ENCODE results near the gene GPR153. TPM values are rescaled to one million over a fixed set of nuclear protein-coding genes. Genes with fewer than 3 reads are reported as not detected.
A peak's percentile ranks its signal among the peaks of the same experiment; 100 is the strongest.

Gene GPR153
- total and polyA plus RNA-seq, 2 donors: 12.2 to 12.9 TPM

- no peak for DNase-seq (ENCODE audit: extremely low spot score)
- H3K4me3 ChIP-seq (ENCODE audit: low read depth, low read length): no peak overlapping the region
Observed at GRCh38 chr1:6257541-6258069, 3.3 kb downstream of the GPR153 start.

DNA sequence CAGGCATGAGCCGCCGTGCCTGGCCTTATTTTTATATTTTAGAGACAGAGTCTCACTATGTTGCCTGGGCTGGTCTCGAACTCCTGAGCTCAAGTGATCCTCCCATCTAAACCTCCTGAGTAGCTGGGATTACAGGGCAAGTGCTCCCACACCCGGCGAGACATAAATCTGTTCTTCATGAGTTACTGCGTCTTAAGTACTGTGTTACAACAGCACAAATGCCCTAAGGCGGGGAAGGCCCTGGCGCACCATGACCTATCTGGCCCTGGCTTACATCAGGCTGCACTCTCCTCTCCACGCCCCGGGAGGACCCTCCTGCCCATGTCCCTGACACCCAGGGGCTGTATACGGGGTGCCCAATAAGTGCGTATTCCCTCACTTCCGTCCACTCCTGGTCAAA lies 4.3 kb downstream of the GPR153 start:
- WGBS: 86% methylated on average over 13 of the region's 13 CpGs
- H3K4me3 ChIP-seq (ENCODE audit: low read depth, low read length): no peak overlapping the region
- no peak overlapping the region for H3K27ac ChIP-seq (ENCODE audit: low read depth)
- DNase-seq (ENCODE audit: extremely low spot score): no peak
- no peaks in the 10 kb centered on the region for H3K36me3 ChIP-seq (ENCODE audit: insufficient read depth)
- H3K4me1 ChIP-seq (ENCODE audit: insufficient read depth): no peaks in the 10 kb centered on the region

More at GRCh38 chr1:6257541-6258069, 3.3 kb downstream of the GPR153 start:
- Histone ChIP-seq H3K36me3 (ENCODE audit: insufficient read depth) (no peaks in the 10 kb centered on the region), H3K27ac (ENCODE audit: low read depth) (no peak overlapping the region), H3K4me1 (ENCODE audit: insufficient read depth) (no peaks in the 10 kb centered on the region)
- WGBS: 91% methylated on average over 8 of the region's 8 CpGs

- no peak for DNase-seq (ENCODE audit: extremely low spot score)
- Histone ChIP-seq H3K36me3 (ENCODE audit: insufficient read depth) (no peaks in the 10 kb centered on the region), H3K27ac (ENCODE audit: low read depth) (no peak overlapping the region), H3K4me1 (ENCODE audit: insufficient read depth) (no peaks in the 10 kb centered on the region), H3K4me3 (ENCODE audit: low read depth, low read length) (no peak overlapping the region)
- WGBS: 93% methylated on average over 16 of the region's 16 CpGs
Observed at GRCh38 chr1:6254691-6255090, 6.2 kb downstream of the GPR153 start.

DNA sequence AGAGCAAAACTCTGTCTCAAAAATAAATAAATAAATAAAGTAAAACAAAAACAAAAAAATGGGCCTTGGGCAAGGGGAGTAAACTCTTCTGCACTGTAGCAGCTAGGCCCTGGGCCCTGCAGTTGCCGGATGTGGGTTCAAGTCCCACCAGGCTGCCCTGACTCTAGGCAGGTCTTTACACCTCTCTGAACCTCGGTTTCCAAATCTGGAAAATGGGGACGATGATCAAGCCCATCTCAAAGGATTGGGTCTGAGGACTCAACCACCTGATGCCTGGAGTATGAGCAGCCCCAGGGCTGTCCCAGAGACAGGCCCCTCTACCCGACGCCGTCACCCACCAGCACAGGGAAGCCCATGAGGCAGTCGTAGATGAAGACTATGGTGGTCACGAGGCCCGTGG lies 7.5 kb downstream of the GPR153 start:
- Histone ChIP-seq H3K4me1 (ENCODE audit: insufficient read depth) (no peaks in the 10 kb centered on the region), H3K36me3 (ENCODE audit: insufficient read depth) (no peaks in the 10 kb centered on the region), H3K4me3 (ENCODE audit: low read depth, low read length) (no peak overlapping the region), H3K27ac (ENCODE audit: low read depth) (no peak overlapping the region)
- no peak for DNase-seq (ENCODE audit: extremely low spot score)
- WGBS: 96% methylated on average over 9 of the region's 9 CpGs

DNA sequence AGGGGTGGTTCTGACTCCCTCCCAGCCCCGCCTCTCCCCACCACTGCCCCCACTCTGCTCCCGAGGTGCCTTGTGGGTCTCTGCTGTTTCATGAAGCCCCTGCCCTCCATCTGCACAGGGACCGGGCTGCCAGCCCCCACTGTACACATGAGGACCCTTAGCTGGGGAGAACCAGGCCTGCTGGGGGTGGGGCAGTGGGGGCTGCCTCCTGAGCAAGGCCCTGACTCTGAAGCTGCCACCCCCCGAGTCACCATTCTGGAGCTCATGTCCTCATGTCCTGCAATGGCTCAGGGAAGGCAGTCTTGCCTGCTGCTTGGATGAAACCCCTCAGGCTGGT lies 8.6 kb downstream of the GPR153 start:
- Histone ChIP-seq H3K4me3 (ENCODE audit: low read depth, low read length) (no peak overlapping the region), H3K27ac (ENCODE audit: low read depth) (no peak overlapping the region), H3K36me3 (ENCODE audit: insufficient read depth) (no peaks in the 10 kb centered on the region), H3K4me1 (ENCODE audit: insufficient read depth) (no peaks in the 10 kb centered on the region)
- WGBS: 89% methylated on average over 4 of the region's 4 CpGs
- no peak for DNase-seq (ENCODE audit: extremely low spot score)

- no peaks in the 10 kb centered on the region for H3K36me3 ChIP-seq (ENCODE audit: insufficient read depth)
- no peaks in the 10 kb centered on the region for H3K4me1 ChIP-seq (ENCODE audit: insufficient read depth)
- H3K27ac ChIP-seq (ENCODE audit: low read depth): no peak overlapping the region
- DNase-seq (ENCODE audit: extremely low spot score): no peak
- WGBS: 86% methylated on average over 15 of the region's 15 CpGs
- no peak overlapping the region for H3K4me3 ChIP-seq (ENCODE audit: low read depth, low read length)
Observed at GRCh38 chr1:6251681-6252373, 9.1 kb downstream of the GPR153 start.

GRCh38 chr1:6251233-6251632 lies 9.7 kb downstream of the GPR153 start:
- Histone ChIP-seq H3K4me1 (ENCODE audit: insufficient read depth) (no peaks in the 10 kb centered on the region), H3K27ac (ENCODE audit: low read depth) (no peak overlapping the region), H3K36me3 (ENCODE audit: insufficient read depth) (no peaks in the 10 kb centered on the region), H3K4me3 (ENCODE audit: low read depth, low read length) (no peak overlapping the region)
- WGBS: 88% methylated on average over 19 of the region's 19 CpGs
- no peak for DNase-seq (ENCODE audit: extremely low spot score)

GRCh38 chr1:6249739-6250689 lies 10.9 kb downstream of the GPR153 start:
- Histone ChIP-seq H3K4me3 (ENCODE audit: low read depth, low read length) (no peak overlapping the region), H3K36me3 (ENCODE audit: insufficient read depth) (no peaks in the 10 kb centered on the region), H3K4me1 (ENCODE audit: insufficient read depth) (no peaks in the 10 kb centered on the region), H3K27ac (ENCODE audit: low read depth) (no peak overlapping the region)
- WGBS: 22% methylated on average over 71 of the region's 71 CpGs
- DNase-seq (ENCODE audit: extremely low spot score): no peak

DNA sequence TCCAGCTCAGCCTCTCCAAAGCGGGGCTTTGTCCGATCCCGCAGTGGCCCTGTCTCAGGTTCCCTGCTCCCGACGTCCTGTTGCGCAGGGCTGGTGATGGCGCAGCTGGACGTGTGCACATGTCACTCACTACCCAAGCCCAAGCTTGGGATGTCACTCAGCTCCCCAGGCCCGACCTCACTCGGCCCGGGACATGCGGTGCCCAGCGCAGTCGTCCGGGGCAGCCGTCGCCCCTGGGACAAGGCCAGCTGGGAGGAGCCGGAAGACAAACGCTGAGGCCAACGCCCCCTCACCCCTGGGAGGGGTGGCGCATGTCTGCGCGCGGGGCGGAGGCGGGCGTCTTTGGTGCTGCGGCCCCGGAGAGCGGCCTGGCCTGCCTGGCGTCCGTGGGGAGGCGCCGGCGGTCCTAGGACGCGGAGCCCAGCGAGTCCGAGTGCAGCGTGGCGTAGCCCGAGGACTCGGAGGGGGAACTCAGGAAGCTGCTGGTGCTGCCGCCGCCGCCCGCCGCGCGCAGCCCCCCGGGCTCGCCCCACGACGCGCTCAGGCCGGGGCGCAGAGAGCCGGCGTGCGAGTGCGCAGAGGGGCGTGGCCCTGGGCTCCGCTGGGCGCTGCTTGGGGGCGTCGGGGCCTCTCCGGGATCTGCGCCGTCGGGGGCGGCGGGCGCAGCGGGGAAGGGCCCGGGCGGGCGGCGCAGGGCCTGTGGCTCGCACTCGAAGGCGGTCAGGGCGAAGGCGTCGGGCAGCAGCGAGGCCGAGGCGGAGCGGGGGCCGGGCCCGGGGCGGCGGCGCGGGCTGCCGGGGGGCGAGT lies 11.8 kb downstream of the GPR153 start:
- H3K4me3 ChIP-seq (ENCODE audit: low read depth, low read length): peak overlapping the region; percentile 12
- 5% methylated on average over 95 of the region's 96 CpGs for WGBS
- no peak for DNase-seq (ENCODE audit: extremely low spot score)
- H3K4me1 ChIP-seq (ENCODE audit: insufficient read depth): no peaks in the 10 kb centered on the region
- no peak overlapping the region for H3K27ac ChIP-seq (ENCODE audit: low read depth)
- H3K36me3 ChIP-seq (ENCODE audit: insufficient read depth): no peaks in the 10 kb centered on the region

- no peak overlapping the region for H3K4me3 ChIP-seq (ENCODE audit: low read depth, low read length)
- no peak for DNase-seq (ENCODE audit: extremely low spot score)
- no peaks in the 10 kb centered on the region for H3K4me1 ChIP-seq (ENCODE audit: insufficient read depth)
- no peak overlapping the region for H3K27ac ChIP-seq (ENCODE audit: low read depth)
- no peaks in the 10 kb centered on the region for H3K36me3 ChIP-seq (ENCODE audit: insufficient read depth)
- 67% methylated on average over 14 of the region's 14 CpGs for WGBS
Observed at GRCh38 chr1:6248161-6248776, 12.6 kb downstream of the GPR153 start.

- DNase-seq (ENCODE audit: extremely low spot score): no peak
- Histone ChIP-seq H3K27ac (ENCODE audit: low read depth) (no peak overlapping the region), H3K4me3 (ENCODE audit: low read depth, low read length) (no peak overlapping the region), H3K36me3 (ENCODE audit: insufficient read depth) (no peaks in the 10 kb centered on the region), H3K4me1 (ENCODE audit: insufficient read depth) (no peaks in the 10 kb centered on the region)
- WGBS: 79% methylated on average over 5 of the region's 5 CpGs
Observed at GRCh38 chr1:6247651-6248050, 13.2 kb downstream of the GPR153 start.

DNA sequence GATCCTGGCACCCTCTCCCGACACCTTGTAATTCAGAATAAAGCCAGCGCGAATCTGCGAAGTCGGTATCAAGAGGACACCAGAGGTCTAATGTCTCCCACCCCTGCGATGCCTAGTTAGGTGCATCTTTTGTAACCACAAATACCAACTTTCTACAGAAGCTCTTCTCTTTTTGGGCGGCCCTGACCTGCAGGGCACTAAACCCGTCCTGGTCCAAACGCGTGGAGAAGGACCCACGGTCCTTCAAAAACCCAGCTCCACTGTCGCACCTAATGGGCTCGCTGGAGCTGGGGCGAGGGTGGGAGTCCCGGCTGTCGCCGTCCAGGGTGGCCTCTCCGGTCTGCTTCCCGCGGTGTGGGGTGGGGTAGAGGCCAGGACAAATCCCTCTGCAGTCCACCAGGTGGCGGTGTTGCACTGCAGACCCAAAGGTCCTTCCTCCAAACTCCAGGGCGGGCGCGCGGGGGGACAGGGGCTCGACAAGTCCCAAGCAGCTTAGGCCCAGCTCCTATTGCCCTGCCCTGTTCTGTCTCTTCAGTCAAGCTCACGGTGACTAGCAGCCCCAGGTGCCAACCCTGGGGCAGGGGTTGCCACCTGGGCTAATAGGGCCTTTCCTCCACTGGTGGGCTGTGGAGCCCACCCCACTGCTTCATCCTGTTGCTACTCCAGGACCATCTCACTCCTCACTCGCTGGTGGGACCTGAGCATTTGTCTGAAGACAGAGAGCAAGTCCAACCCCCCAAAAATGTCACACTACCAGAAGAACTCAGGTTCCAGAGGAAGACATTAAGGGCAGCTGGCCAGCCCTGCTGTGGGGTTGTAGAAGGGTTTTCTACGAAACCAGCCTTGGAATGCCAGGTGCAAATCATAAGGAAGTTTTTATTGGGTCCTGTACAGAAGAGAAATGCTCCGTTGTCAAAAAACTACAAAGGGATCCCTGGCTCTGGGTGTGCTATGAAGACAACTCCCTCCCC lies 14.1 kb downstream of the GPR153 start:
- Histone ChIP-seq H3K4me1 (ENCODE audit: insufficient read depth) (peaks cover 3% of the 10 kb centered on the region), H3K36me3 (ENCODE audit: insufficient read depth) (no peaks in the 10 kb centered on the region), H3K27ac (ENCODE audit: low read depth) (no peak overlapping the region), H3K4me3 (ENCODE audit: low read depth, low read length) (no peak overlapping the region)
- WGBS: 5% methylated on average over 30 of the region's 30 CpGs
- no peak for DNase-seq (ENCODE audit: extremely low spot score)

Data from urinary bladder (tissue), 4 donors.